NB4 (cell line): ENCODE results near the gene DPH2.

ENCODE experiments used
- POLR2A ChIP-seq: IDR thresholded peaks from 2 replicates; pipeline ENCODE4 v1.6.1; 2011; ENCODE audit warnings: mild to moderate bottlenecking; ENCODE audit not compliant: insufficient read length; ENCODE audit errors: extremely low read depth
- TF ChIP-seq, protein P1 (sequence below): IDR thresholded peaks from one replicate; pipeline ENCODE4 v1.5.1; 2012; ENCODE audit warnings: low read depth, low read length

GRCh38 chr1:43954036-43954435 lies 15.8 kb upstream of the DPH2 start:
- TF ChIP-seq, protein P1, sequence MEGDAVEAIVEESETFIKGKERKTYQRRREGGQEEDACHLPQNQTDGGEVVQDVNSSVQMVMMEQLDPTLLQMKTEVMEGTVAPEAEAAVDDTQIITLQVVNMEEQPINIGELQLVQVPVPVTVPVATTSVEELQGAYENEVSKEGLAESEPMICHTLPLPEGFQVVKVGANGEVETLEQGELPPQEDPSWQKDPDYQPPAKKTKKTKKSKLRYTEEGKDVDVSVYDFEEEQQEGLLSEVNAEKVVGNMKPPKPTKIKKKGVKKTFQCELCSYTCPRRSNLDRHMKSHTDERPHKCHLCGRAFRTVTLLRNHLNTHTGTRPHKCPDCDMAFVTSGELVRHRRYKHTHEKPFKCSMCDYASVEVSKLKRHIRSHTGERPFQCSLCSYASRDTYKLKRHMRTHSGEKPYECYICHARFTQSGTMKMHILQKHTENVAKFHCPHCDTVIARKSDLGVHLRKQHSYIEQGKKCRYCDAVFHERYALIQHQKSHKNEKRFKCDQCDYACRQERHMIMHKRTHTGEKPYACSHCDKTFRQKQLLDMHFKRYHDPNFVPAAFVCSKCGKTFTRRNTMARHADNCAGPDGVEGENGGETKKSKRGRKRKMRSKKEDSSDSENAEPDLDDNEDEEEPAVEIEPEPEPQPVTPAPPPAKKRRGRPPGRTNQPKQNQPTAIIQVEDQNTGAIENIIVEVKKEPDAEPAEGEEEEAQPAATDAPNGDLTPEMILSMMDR: no peak
- no peak for TF ChIP-seq POLR2A
